AG09309 (cell line): Measurements from ENCODE around the gene FJX1.
"Not testable (repeated sequence)": the region's sequence is repeated elsewhere in the genome, so short reads cannot be mapped to it uniquely, and the experiment has no call there.

Source experiments
- DNase-seq: peaks from one replicate; pipeline ENCODE4 v3.0.0-alpha.2; 2010; ENCODE audit warnings: low read depth
- H3K4me3 ChIP-seq: 2 replicates; pipeline ENCODE4 v1.5.1; 2011; ENCODE audit warnings: mild to moderate bottlenecking, low read depth, low read length, moderate library complexity; ENCODE audit not compliant: control insufficient read depth
- CTCF ChIP-seq: IDR thresholded peaks from 2 replicates; pipeline ENCODE4 v1.5.1; 2011; ENCODE audit warnings: mild to moderate bottlenecking, low read depth, low read length, inconsistent platforms; ENCODE audit not compliant: insufficient read depth, control insufficient read depth; ENCODE audit errors: missing control alignments

The FJX1 gene

GRCh38 chr11:35651263-35651662 lies 33.0 kb downstream of the FJX1 start:
- TF ChIP-seq CTCF = no peak
- no peak overlapping the region for H3K4me3 ChIP-seq
- no peak for DNase-seq

GRCh38 chr11:35652786-35653185 lies 34.5 kb downstream of the FJX1 start:
- not testable (repeated sequence) for DNase-seq, H3K4me3 ChIP-seq

GRCh38 chr11:35654711-35655110 lies 36.5 kb downstream of the FJX1 start:
- no peak for DNase-seq
- no peak overlapping the region for H3K4me3 ChIP-seq
- TF ChIP-seq CTCF = no peak

- H3K4me3 ChIP-seq = no peak overlapping the region
- TF ChIP-seq CTCF = no peak
- no peak for DNase-seq
Measured at GRCh38 chr11:35655254-35655653, 37.0 kb downstream of the FJX1 start.

GRCh38 chr11:35655856-35656255 lies 37.6 kb downstream of the FJX1 start:
- H3K4me3 ChIP-seq = no peak overlapping the region
- TF ChIP-seq CTCF = no peak
- DNase-seq = no peak

GRCh38 chr11:35658020-35658948 lies 40.0 kb downstream of the FJX1 start:
- no peak for TF ChIP-seq CTCF
- H3K4me3 ChIP-seq = no peak overlapping the region
- no peak for DNase-seq

GRCh38 chr11:35661534-35661933 lies 43.3 kb downstream of the FJX1 start:
- peak overlapping the region; percentile 93 for H3K4me3 ChIP-seq
- TF ChIP-seq CTCF = no peak
- no peak for DNase-seq
